Measurements from ENCODE around the gene HAUS1. TPM values are rescaled to one million over a fixed set of nuclear protein-coding genes. Genes with fewer than 3 reads are reported as not detected.
"Not testable (repeated sequence)": the region's sequence is repeated elsewhere in the genome, so short reads cannot be mapped to it uniquely, and the experiment has no call there.

The HAUS1 gene
- total RNA-seq, 2 experiments from 2014 or later: 55.2 to 59.2 TPM

DNA sequence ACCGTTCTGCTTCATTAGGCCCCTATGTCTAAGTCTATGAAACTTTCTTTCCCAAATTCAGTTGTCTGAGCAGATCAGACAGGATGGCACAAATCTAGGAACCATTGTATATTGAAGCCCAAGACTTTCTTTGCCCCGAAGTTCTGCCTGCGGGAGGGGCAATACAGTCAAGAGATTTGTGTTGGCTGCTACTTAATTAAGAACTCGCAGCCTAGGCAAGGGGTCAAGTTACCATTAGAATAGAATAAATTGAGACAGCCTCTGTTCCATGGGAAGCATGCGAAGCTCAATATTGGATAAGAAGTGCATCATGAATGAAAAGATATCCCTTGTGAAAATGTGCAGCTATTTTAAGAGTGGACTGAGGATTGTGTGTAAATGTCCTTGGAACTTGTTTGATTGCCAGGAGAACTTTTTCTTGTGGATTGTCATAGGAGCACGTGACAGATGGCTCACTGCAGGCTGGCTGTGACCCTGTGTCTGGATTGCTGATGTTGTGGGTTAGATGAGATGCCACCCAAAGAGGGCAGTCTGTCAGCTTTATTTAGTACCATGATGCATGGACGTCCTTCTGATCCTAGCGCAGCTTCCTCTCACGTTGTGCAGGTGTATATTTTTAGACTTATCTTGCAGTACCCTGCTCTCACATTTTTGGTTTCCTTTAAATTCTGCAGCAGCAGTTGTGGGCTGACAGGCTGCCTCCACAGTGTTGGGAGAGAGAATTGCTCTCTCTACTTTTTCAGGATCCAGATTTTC lies 30.9 kb downstream of the HAUS1 start:
- ChIA-PET POLR2A (no interaction called here), CTCF (no interaction called here)

DNA sequence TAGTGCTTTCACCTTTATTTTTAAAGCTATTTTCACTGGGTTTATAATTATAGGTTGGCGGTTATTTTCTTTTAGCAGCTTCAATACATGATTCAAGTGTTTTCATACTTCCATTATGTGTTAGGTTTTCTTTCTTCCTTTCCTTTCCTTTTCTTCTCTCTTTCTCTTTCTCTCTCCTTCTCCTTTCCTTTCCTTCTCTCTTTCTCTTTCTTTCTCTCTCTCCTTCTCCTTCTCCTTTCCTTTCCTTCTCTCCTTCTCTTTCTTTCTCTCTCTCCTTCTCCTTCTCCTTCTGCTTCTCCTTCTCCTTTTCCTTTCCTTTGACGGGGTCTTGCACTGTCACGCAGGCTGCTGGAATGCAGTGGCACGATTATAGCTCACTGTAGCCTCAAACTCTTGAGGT lies 36.0 kb downstream of the HAUS1 start:
- CTCF ChIA-PET: no interaction called here
- POLR2A ChIA-PET: interaction anchor here (0.5 kb wide), 2 partner anchors 42 to 59 kb away, joined by 3 to 10 read pairs; no protein-coding TSS in a partner anchor

GRCh38 chr18:46141199-46141598 lies 37.0 kb downstream of the HAUS1 start:
- POLR2A ChIA-PET: no interaction called here
- CTCF ChIA-PET: no interaction called here

DNA sequence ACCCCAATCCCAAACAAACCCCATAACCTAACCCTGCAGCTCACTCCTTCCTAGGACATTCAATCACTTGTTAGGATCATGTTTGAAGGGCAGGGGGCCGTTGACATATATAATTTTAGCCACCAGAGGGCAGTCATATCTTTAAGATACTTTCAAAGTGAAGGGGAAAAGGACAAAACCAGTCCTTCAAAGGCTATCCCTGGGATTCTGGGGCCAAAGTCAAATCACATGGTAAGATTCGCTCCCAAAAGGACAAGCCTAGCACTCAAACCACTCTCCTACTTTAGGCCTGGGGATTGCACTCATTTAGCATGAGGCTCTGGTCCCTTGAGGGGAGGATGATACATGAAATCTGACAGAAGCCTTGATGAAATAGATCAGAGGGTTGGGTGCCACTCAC lies 44.6 kb downstream of the HAUS1 start:
- ChIA-PET CTCF (interaction anchor here (0.7 to 2.8 kb wide), 13 partner anchors 10 to 509 kb away, joined by 3 to 17 read pairs (median 4); a partner anchor contains a TSS), POLR2A (no interaction called here)

- POLR2A ChIA-PET: interaction anchor here (0.5 kb wide), 1 partner anchor 324 kb away, joined by 3 read pairs; no protein-coding TSS in a partner anchor
Observed at GRCh38 chr18:46152436-46152807, 48.2 kb downstream of the HAUS1 start.

GRCh38 chr18:46152808-46153617 lies 48.8 kb downstream of the HAUS1 start:
- ChIA-PET POLR2A (interaction anchor here (0.5 kb wide), 1 partner anchor 323 kb away, joined by 3 read pairs; no protein-coding TSS in a partner anchor), CTCF (interaction anchor here (1.4 to 1.5 kb wide), 2 partner anchors 20 to 21 kb away, joined by 3 to 5 read pairs; a partner anchor contains a TSS)

More at GRCh38 chr18:46152436-46152807, 48.2 kb downstream of the HAUS1 start:
- CTCF ChIA-PET: interaction anchor here (1.4 kb wide), 1 partner anchor 21 kb away, joined by 5 read pairs; a partner anchor contains a TSS

DNA sequence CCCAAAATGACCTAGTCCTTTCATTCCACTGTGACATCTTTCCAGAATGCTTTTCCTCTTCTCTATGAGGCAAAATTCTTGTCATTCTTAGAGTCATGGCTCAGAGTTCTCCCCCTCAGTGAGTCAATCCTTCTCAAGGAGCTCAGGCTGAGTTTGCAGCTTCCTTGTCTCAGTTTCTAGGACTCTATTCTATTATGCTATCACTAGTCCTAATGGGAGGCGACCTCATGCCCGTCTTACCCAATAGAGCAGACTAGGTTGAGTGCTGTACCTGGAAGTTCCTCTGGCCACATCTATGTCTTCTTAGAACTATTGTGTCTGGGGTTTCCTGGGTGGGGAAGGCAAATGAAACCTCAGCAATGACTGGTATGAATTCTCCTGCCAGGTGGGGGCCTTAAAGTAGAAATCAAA lies 51.5 kb downstream of the HAUS1 start:
- CTCF ChIA-PET: interaction anchor here (1.0 to 3.1 kb wide), 3 partner anchors 18 to 113 kb away, joined by 3 to 16 read pairs (median 3); partner anchors contain the start of gene ATP5F1A

DNA sequence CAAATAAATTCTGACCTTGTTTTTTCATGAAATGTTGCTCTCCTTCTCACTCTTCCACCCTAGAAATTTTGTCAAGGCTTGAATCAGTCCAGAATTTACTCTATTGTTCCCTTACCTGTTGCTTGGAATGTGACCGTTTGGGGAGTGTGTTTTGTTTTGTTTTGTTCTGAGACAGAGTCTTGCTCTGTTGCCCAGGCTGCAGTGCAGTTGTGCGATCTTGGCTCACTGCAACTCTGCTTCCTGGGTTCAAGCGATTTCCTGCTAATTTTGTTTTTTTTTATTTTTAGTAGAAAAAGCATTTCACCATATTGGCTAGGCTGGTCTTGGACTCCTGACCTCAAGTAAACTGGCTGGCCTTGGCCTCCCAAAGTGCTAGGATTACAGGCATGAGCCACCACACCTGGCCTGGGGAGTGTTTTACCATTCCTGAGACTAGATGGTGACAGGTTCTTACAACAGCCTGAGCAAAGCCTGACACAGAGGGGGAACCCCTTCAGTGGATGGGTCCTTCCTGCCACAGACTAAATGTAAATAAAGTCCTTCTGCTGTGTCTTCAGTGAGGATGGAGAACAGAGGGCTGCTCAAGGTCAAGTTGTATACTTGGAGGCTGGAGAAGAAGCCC lies 52.0 kb downstream of the HAUS1 start:
- ChIA-PET CTCF (interaction anchor here (1.3 to 3.1 kb wide), 2 partner anchors 17 to 58 kb away, joined by 3 to 16 read pairs; partner anchors contain the start of gene ATP5F1A), POLR2A (no interaction called here)

More for the DNA sequence above, 51.5 kb downstream of the HAUS1 start:
- POLR2A ChIA-PET: interaction anchor here (1.9 kb wide), 1 partner anchor 18 kb away, joined by 6 read pairs; no protein-coding TSS in a partner anchor

DNA sequence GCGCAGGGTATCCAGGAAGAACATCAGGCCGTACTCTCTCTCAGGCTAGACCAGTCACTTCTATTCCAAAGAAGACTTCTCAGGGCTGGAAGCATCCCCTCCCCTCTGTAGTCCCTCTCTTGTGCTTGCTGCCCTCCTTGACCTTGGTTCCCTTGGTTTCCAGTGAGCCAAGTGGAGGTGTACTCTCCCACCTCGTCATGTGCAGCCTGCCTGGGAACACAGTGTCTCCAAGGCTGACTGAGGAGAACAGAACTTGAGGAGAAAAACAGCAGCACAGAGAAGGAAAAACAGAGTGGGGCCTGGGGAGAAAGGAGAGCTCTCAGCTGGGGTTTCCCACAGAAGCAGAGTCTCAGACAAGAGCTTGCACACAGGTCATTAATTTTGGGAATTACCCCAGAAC lies 52.7 kb downstream of the HAUS1 start:
- POLR2A ChIA-PET: no interaction called here
- CTCF ChIA-PET: interaction anchor here (1.1 to 3.1 kb wide), 2 partner anchors 12 to 16 kb away, joined by 3 to 16 read pairs; a partner anchor contains a TSS

DNA sequence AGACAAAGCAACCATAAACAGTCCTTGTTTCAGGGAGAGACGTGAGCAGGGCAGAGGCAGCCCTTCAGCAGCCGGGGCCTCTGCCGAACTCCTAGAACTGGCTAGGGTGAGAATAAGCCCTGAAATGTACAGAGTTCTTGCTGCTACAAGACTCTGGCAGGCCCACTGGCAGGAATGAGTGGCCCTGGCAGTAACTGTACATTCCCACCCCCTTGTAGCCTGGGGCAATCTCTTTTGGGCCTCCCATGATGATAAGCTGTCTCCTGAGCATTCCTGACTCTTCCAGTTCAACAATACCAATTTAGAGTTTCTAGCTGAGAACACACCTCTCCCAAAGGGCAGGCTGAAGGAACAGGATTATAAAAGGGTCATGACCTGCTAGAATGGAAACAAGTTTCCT lies 54.3 kb downstream of the HAUS1 start:
- POLR2A ChIA-PET: no interaction called here
- CTCF ChIA-PET: interaction anchor here (1.2 to 7.1 kb wide), 3 partner anchors 9 to 500 kb away, joined by 3 to 37 read pairs (median 4); a partner anchor contains a TSS

GRCh38 chr18:46160050-46160798 lies 56.0 kb downstream of the HAUS1 start:
- POLR2A ChIA-PET: interaction anchor here (0.6 kb wide), 1 partner anchor 74 kb away, joined by 3 read pairs; no protein-coding TSS in a partner anchor
- CTCF ChIA-PET: interaction anchor here (0.6 to 7.1 kb wide), 2 partner anchors 13 to 172 kb away, joined by 3 to 37 read pairs; a partner anchor contains a TSS

DNA sequence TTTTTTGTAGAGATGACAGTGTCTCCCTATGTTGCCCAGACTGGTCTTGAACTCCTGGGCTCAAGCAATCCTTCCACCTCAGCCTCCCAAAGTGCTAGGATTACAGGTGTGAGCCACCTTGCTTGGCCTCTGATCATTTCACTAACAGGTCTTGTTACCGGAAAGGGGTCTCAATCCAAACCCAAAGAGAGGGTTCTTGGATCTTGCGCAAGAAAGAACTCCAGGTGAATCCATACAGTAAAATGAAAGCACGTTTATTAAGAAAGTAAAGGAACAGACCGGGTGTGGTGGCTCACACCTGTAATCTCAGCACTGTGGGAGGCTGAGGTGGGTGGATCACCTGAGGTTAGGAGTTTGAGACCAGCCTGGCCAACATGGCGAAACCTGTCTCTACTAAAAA lies 56.7 kb downstream of the HAUS1 start:
- POLR2A ChIA-PET: not testable (repeated sequence)

GRCh38 chr18:46161703-46162396 lies 57.7 kb downstream of the HAUS1 start:
- ChIA-PET POLR2A (no interaction called here), CTCF (interaction anchor here (1.5 to 7.1 kb wide), 2 partner anchors 11 to 14 kb away, joined by 6 to 37 read pairs; a partner anchor contains a TSS)

More for the DNA sequence above, 56.7 kb downstream of the HAUS1 start:
- CTCF ChIA-PET: interaction anchor here (0.6 to 7.1 kb wide), 2 partner anchors 12 to 172 kb away, joined by 3 to 37 read pairs; a partner anchor contains a TSS

GRCh38 chr18:46163091-46163490 lies 58.9 kb downstream of the HAUS1 start:
- ChIA-PET CTCF (interaction anchor here (1.5 to 7.1 kb wide), 2 partner anchors 10 to 16 kb away, joined by 6 to 37 read pairs; a partner anchor contains a TSS), POLR2A (no interaction called here)

- ChIA-PET POLR2A (no interaction called here), CTCF (interaction anchor here (1.2 to 7.1 kb wide), 2 partner anchors 9 to 15 kb away, joined by 3 to 37 read pairs; a partner anchor contains a TSS)
Observed at GRCh38 chr18:46163941-46164499, 59.8 kb downstream of the HAUS1 start.

DNA sequence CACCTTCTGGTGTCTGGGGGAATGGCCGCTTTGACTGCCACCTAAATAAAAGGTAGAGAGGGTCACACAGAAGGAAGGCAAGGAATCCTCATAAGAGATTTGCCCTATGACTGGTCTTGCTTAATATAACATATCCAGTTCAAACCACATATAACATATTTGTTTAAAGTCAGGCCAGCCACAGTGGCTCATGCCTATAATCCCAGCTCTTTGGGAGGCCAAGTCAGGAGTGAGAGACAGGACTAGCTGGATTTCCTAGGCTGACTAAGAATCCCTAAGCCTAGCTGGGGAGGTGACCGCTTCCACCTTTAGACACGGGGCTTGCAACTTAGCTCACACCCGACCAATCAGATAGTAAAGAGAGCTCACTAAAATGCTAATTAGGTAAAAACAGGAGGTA lies 60.3 kb downstream of the HAUS1 start:
- POLR2A ChIA-PET: not testable (repeated sequence)
- CTCF ChIA-PET: interaction anchor here (1.2 to 7.1 kb wide), 2 partner anchors 9 to 15 kb away, joined by 3 to 37 read pairs; a partner anchor contains a TSS

DNA sequence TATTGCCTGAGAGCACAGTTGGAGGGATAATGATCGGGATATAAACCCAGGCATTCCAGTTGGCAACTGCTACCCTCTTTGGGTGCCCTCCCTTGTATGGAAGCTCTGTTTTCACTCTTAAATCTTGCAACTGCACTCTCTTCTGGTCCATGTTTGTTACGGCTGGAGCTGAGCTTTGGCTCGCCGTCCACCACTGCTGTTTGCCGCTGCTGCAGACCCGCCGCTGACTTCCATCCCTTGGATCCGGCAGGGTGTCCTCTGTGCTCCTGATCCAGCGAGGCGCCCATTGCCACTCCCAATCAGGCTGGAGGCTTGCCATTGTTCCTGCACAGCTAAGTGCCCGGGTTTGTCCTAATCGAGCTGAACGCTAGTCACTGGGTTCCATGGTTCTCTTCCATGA lies 60.7 kb downstream of the HAUS1 start:
- POLR2A ChIA-PET: no interaction called here
- CTCF ChIA-PET: interaction anchor here (1.2 to 7.1 kb wide), 2 partner anchors 8 to 15 kb away, joined by 3 to 37 read pairs; a partner anchor contains a TSS

Data from activated CD8-positive, alpha-beta memory T cell treated with anti-CD3 and anti-CD28 coated beads for 36 hours (primary cell).